ENCODE measurements around the gene SEMA5A. TPM values are rescaled to one million over a fixed set of nuclear protein-coding genes. Genes with fewer than 3 reads are reported as not detected.
A peak's percentile ranks its signal among the peaks of the same experiment; 100 is the strongest.

SEMA5A gene
- total RNA-seq, 2 donors from 2014 or later: 16.2 to 19.7 TPM

GRCh38 chr5:9495121-9495520 lies 50.8 kb downstream of the SEMA5A start:
- intact Hi-C loops (cut with DNase I): no loop called here
- DNase-seq (no peak), ATAC-seq (no peak)

GRCh38 chr5:9494301-9494700 lies 51.6 kb downstream of the SEMA5A start:
- DNase-seq (no peak), ATAC-seq (no peak)
- intact Hi-C loops (cut with DNase I): no loop called here

DNA sequence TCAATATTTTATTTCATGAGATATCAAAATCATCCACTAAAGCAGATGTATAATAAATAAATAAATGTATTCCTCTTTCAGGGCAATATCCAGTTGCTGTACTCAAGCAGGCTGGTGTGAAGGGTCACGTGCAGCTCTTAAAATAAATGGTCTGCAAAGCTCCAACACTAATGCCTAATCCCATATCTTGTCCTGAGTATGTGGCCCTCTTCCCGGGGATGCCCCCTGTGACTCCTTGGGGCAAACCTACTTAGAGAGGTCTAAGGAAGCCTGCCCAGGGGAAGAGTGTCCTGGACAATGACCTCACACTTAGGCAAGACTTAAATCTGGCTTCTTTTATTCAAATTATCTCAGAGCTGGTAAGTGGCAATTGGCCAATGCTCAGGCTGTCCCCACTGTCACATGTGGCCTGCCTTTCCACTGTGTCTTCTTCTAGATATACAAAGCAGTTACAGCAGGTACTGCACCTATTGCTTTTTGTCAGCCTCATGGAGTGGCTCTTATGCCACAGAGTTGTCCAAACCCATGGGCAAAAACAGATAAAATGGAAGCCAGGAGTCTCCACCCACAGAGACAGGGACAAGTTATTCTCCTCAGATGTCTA lies 55.3 kb downstream of the SEMA5A start:
- no peak for DNase-seq
- ATAC-seq: peak; percentile 80 to 87
- intact Hi-C loops (cut with DNase I): no loop called here

GRCh38 chr5:9483779-9484178 lies 62.1 kb downstream of the SEMA5A start:
- no peak for DNase-seq
- no peak for ATAC-seq
- intact Hi-C loops (cut with DNase I): no loop called here

DNA sequence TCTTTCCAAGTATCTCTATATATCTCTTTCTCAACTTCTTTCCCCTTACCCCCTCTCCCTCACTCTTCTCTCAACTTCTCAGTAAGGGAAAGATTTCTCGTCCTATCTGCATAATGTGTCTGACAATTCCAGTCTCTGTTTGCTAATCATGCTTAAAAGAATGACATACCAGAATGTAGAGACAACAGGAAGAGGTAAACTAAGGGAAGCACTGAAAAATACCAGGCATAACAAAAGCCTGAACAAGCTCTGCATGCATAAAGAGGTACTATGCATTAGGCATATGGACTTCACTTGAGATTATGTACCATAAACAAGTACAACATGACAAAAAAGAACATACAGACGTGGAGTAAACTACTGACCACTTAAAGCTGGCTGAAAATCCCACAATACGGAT lies 62.6 kb downstream of the SEMA5A start:
- ATAC-seq (no peak), DNase-seq (no peak)
- intact Hi-C loops (cut with DNase I): no loop called here

DNA sequence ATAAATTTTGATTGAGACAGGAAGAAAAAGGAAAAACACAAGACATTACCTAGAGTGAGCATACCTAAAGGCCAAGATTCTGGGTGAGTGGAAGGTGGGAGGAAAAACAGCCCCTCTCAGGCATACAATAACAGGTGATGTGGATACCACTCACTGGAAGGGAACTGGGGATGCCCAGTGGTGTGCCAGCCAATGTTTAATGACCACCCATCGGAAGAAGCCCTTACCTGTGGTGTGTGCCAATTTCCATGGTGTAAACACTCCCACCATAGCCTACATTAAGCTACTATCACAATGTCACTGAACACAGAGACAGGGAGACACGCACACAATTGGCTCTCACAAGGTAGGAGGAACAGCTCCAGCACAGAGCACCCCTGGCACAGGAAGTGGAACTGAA lies 63.5 kb downstream of the SEMA5A start:
- no peak for DNase-seq
- intact Hi-C loops (cut with DNase I): no loop called here
- ATAC-seq: no peak

- ATAC-seq (no peak), DNase-seq (no peak)
- intact Hi-C loops (cut with DNase I): no loop called here
These were observed 65.4 kb downstream of the SEMA5A start for GRCh38 chr5:9480499-9480898.

GRCh38 chr5:9479990-9480389 lies 65.9 kb downstream of the SEMA5A start:
- ATAC-seq (no peak), DNase-seq (no peak)
- intact Hi-C loops (cut with DNase I): no loop called here

DNA sequence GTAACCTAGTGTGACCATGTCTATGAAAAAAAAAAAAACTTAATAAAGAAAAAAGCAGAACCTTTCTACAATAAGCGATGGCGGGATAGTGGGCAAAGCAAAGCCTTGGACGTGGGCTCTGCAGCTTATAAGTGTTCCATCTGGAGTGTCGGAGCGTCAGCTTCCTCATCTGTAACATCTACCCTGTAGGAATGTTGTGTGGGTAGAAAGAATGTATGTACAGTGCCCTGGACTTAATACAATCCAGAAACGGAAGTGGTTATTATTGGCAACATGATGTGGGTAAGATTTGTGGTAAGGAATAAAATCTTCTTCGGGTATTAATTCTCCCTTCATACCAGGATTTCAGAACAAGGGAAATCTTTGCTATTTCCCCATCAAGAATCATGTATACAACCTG lies 66.5 kb downstream of the SEMA5A start:
- intact Hi-C loops (cut with DNase I): no loop called here
- ATAC-seq: no peak
- DNase-seq: no peak

- DNase-seq (no peak), ATAC-seq (no peak)
- intact Hi-C loops (cut with DNase I): no loop called here
These were observed 68.3 kb downstream of the SEMA5A start for GRCh38 chr5:9477537-9477936.

GRCh38 chr5:9474219-9475002 lies 71.5 kb downstream of the SEMA5A start:
- intact Hi-C loops (cut with DNase I): no loop called here
- no peak for DNase-seq
- no peak for ATAC-seq

GRCh38 chr5:9473624-9474023 lies 72.3 kb downstream of the SEMA5A start:
- intact Hi-C loops (cut with DNase I): no loop called here
- no peak for ATAC-seq
- no peak for DNase-seq

GRCh38 chr5:9470410-9470809 lies 75.5 kb downstream of the SEMA5A start:
- DNase-seq: no peak
- intact Hi-C loops (cut with DNase I): no loop called here
- no peak for ATAC-seq

GRCh38 chr5:9468060-9468388 lies 77.9 kb downstream of the SEMA5A start:
- no peak for DNase-seq
- peak in 1 of 2 donors; percentile 23 for ATAC-seq

DNA sequence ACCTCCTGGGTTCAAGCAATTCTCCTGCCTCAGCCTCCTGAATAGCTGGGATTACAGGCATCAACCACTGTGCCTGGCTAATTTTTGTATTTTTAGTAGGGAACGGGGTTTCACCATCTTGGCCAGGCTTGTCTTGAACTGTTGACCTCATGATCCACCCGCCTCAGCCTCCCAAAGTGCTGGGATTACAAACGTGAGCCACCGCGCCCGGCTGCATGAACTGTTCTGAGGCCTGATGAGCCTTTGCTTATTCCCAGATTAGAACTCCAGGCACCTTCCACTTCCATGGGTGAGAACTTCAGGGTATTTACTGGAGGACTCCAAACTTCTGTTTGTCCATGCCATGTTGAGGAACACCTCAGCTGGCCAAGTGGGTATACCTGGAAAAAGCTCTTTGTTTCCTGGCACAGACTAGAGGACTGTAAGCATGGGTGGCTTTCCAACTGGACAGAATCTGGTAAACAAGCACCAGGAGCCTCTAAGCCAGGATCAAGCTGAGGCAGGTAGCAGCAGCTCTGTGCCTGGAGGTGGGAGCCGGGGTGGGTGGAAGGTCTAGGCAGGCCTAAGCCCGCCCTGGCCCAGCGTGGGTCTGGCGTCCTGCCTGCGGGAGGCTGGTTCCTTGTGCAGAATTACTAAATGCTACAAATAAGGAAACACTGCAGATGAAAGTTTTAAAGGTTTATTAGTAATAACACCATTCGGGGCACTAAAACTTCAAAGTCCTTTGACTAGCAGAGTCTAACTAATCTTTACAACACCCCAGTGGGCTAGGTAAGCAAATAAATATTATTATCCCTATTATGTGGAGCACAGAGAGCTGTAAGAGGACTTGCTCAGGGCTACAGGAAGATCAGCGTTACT lies 78.4 kb downstream of the SEMA5A start:
- intact Hi-C loops (cut with DNase I): no loop called here
- DNase-seq: no peak
- no peak for ATAC-seq

More at GRCh38 chr5:9468060-9468388, 77.9 kb downstream of the SEMA5A start:
- intact Hi-C loops (cut with DNase I): no loop called here

DNA sequence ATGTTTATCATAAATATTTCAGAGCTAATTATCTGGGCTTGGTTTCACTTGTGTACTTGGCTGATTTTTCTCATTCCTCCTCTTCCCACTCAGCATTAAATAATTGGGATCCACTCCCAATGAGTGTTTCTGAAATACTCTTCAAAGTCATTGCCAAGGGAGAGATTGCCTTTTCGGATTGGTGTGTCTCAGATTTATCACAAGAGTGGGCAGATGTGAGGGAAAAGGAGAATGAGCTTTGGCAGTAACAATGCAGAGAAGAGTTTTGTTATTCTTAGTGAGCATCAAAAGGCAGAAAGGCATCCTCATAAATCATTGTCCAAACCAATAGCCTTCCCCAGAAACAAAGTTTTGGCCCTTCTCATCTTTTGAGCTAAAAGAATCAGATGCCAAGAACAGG lies 79.2 kb downstream of the SEMA5A start:
- DNase-seq (no peak), ATAC-seq (no peak)
- intact Hi-C loops (cut with DNase I): no loop called here

GRCh38 chr5:9464478-9464877 lies 81.4 kb downstream of the SEMA5A start:
- intact Hi-C loops (cut with DNase I): no loop called here
- no peak for DNase-seq
- no peak for ATAC-seq

DNA sequence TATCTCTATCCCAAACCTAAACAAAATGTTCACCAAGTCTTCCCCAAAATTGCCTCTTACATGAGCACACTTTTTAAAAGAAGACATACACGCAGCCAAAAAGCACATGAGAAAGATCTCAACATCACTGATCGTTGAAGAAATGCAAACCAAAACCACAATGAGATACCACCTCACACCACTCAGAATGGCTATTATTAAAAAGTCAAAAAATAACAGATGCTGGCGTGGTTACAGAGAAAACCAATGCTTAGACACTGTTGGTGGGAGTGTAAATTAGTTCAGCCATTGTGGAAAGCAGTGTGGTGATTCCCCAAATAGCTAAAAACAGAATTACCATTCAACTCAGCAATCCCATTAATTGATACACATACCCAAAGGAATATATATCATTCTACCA lies 83.8 kb downstream of the SEMA5A start:
- intact Hi-C loops (cut with DNase I): no loop called here

DNA sequence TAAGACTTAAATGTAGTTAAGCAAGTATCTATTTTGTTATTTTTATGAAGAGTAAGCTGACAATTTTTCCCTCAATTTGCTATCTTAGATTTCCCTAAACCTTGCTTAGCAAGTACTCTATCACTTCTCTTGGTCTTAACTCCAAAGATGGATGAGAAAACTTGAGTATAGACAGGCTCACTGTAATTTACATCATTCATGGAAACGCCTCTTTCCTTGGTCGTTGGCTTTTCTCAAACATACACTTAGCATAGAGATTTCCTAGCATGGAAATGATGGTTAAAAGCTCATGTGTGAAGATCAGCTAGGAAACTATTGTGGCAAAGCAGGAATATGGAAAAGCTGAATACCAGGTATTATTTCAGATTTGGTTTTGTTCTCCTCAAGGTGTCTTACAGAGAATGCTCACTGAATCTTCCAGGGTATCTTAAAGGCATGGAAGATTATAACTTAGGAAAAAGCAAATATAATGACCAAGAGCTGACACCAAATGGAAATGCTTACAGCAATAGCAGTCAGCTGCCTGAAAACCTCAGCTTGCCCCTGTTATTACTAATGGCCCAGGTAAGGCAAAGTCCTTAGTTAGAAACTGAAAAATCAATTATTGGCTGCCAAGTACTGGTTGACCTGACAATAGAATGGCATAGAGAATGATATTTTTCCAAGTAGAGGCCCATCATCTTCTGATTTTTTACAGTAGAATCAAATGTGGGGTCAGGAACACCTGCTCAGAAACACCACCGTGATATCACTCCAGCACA lies 84.8 kb downstream of the SEMA5A start:
- ATAC-seq (no peak), DNase-seq (no peak)
- intact Hi-C loops (cut with DNase I): no loop called here

More for the DNA sequence above, 83.8 kb downstream of the SEMA5A start:
- ATAC-seq: no peak
- no peak for DNase-seq

Measured in left cardiac atrium (tissue), 4 donors.